HCT116 (cell line): ENCODE measurements around the gene SNX10. TPM values are rescaled to one million over a fixed set of nuclear protein-coding genes. Genes with fewer than 3 reads are reported as not detected.

Experiments
- CEBPB ChIP-seq: IDR thresholded peaks from 2 replicates; pipeline ENCODE4 v1.6.1; 2012; ENCODE audit warnings: low read depth
- CTCF ChIP-seq, 3 experiments: fragments of 200-600 bp in 1 of 3; sonication (generic) in 1 of 3; IDR thresholded peaks in 2 of 3; conservative IDR thresholded peaks in 1 of 3; 2 replicates each; pipeline ENCODE4 v1.5.1; 2012 to 2017; ENCODE audit warnings: low read depth in 2 of 3, low read length in 2 of 3, antibody characterized with exemption in 1 of 3, borderline replicate concordance in 1 of 3, control low read depth in 1 of 3, mild to moderate bottlenecking in 1 of 3, mixed read lengths in 1 of 3, mixed run types in 1 of 3, moderate library complexity in 1 of 3; ENCODE audit not compliant: insufficient read depth in 1 of 3
- EGR1 ChIP-seq: IDR thresholded peaks from 2 replicates; pipeline ENCODE4 v1.6.1; 2012; ENCODE audit warnings: low read depth
- ELF1 ChIP-seq: IDR thresholded peaks from 2 replicates; pipeline ENCODE4 v1.6.1; 2012; ENCODE audit warnings: low read depth, borderline replicate concordance
- EZH2 ChIP-seq: fragments of 200-600 bp; sonication (generic); IDR thresholded peaks from 2 replicates; pipeline ENCODE4 v1.6.1; 2017; ENCODE audit warnings: antibody characterized with exemption, mixed run types
- MAX ChIP-seq: IDR thresholded peaks from 2 replicates; pipeline ENCODE4 v1.6.1; 2012
- POLR2AphosphoS5 ChIP-seq: IDR thresholded peaks from 2 replicates; pipeline ENCODE4 v1.6.1; 2011; ENCODE audit warnings: mild to moderate bottlenecking, low read depth, low read length, moderate library complexity
- REST ChIP-seq: IDR thresholded peaks from 2 replicates; pipeline ENCODE4 v1.6.1; 2012; ENCODE audit warnings: low read depth
- SP1 ChIP-seq: IDR thresholded peaks from 2 replicates; pipeline ENCODE4 v1.6.1; 2012; ENCODE audit warnings: low read depth
- YY1 ChIP-seq: IDR thresholded peaks from 2 replicates; pipeline ENCODE4 v1.6.1; 2011; ENCODE audit warnings: low read length, low read depth, moderate library complexity, mild to moderate bottlenecking; ENCODE audit not compliant: insufficient replicate concordance; ENCODE audit errors: extremely low read depth
- ZFX ChIP-seq: fragments of 450-650 bp; IDR thresholded peaks from 2 replicates; pipeline ENCODE4 v1.6.1; 2017
- ZNF274 ChIP-seq: fragments of 200-500 bp; sonication (Bioruptor generic); IDR thresholded peaks from 2 replicates; pipeline ENCODE4 v1.6.1; 2014; ENCODE audit warnings: mild to moderate bottlenecking, low read depth, low read length, inconsistent platforms
- total RNA-seq: library from RNA; stranded (reverse); gene quantifications from one replicate; pipeline ENCODE4 v1.2.1, GENCODE V29; 2021; ENCODE audit not compliant: unreplicated experiment

SNX10 gene
- total RNA-seq, 1 experiment from 2014 or later, result 26.9 TPM

GRCh38 chr7:26348234-26348851 lies 56.7 kb downstream of the SNX10 start (continued):
- TF ChIP-seq REST (no peak), POLR2AphosphoS5 (no peak), CTCF (IDR thresholded peaks at IDR 0.05 in 2 of 3, conservative IDR thresholded peaks at IDR 0.05 in 1 of 3; ENCODE audit: borderline replicate concordance in 1 of 3, insufficient read depth in 1 of 3, low read depth in 2 of 3, low read length in 2 of 3) (no peak), ELF1 (no peak), EZH2 (no peak), ZFX (no peak), YY1 (no peak), EGR1 (no peak), SP1 (no peak), ZNF274 (no peak), CEBPB (no peak), MAX (no peak)
